Activated CD8-positive, alpha-beta memory T cell treated with anti-CD3 and anti-CD28 coated beads, Interleukin-2, amount 50 U/mL, for 1 hour (primary cell): ENCODE data around the gene SFXN1.

Experiments
- DNase-seq: peaks from one replicate; pipeline ENCODE4 v3.0.0-alpha.2; 2020; ENCODE audit errors: extremely low read depth

The SFXN1 gene

DNA sequence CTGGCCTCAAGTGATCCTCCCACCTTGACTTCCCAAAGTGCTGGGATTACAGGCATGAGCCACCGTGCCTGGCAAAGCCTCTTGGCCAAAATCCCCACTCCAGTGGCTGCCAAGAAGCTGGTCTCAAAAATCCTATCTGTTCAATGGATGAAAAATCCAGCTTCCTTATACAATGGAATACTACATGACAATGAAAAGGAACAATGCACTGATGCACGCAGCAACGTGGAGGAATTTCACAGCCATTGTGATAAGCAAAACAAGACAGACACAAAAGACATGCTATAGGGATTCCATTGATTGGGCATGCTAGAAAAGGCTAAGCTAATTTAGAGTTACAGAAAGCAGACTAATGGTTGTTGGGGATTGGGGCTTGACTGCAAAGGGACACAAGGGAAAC lies 13.1 kb upstream of the SFXN1 start:
- DNase-seq, result no peak

DNA sequence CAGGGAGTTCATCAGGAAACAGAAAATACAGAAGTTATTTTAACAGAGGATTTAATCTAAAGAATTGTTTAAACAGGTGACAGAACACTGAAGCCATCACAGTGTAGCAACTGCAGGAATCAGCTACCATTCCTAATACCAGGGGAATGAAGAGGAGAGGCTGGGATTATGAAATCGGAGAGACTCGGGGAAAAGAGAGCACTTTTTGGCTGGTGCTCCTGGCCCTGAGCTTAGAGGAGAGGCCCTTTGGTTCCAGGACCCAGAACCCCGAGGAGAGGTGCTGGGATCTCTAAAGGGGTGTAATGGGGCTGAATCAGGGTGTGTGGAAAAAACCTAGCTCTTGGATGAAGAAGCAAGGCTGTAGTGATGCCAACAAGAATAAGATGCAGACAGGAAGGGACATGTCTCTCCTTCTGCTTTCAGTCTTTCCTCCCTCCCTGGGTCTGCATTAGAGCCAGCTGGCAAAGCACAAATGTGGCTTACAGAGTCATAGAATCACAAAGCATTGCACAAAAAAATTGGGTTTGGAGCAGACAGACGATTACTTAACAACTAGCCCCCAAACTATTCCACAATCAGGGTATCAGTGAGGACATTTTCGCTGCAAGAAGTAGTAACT lies 11.6 kb upstream of the SFXN1 start:
- DNase-seq, result no peak

DNA sequence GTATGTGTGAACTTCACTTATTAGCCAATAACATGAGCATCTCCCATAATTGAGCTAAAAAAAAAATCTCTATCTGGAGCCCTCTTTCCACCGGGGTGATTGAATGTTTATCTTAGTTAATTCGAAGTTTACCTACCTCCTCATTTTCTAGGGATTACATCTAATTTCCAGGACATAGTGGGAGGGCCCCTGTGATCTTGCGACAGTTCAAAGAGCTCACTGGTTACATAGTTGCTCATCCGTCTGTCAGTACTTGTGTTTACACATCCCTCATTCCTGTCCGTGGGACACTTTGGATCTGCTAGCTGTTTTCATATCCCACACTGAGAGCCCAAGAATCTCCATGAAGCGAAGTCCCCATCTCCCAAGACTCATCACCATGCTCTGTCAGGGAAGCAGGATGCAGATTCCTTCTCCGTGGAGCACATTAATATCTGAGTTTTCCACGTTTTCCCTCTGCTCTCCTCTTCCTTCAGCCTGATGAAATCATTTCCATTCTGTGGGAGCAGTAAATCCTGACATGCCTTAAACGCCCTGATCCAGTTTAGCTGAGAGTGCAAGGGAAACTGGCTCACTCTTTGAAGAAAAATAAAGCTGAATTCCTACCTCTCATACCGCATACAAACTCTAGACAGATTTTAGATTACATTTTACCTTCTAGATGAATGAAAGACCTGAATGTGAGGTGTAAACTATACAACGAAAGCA lies 10.2 kb upstream of the SFXN1 start:
- no peak for DNase-seq

DNA sequence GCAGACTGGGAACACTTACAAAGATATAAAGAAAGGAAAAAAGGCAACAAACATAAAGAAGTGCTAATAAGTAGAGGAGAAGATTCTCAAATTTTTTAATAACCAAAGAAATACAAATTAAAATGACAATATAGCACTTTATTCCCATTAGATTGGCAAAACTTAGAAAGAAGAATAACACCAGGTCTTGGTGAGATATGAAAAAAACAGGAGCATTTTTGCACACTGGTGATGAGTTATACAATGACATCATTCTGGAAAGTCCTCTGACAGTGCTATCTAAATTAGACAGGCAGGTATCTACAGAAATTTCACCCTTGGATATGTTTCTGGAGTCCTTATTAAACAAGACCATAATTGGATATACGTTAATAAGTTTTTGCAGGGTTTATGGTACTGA lies 9.5 kb upstream of the SFXN1 start:
- DNase-seq, result no peak

DNA sequence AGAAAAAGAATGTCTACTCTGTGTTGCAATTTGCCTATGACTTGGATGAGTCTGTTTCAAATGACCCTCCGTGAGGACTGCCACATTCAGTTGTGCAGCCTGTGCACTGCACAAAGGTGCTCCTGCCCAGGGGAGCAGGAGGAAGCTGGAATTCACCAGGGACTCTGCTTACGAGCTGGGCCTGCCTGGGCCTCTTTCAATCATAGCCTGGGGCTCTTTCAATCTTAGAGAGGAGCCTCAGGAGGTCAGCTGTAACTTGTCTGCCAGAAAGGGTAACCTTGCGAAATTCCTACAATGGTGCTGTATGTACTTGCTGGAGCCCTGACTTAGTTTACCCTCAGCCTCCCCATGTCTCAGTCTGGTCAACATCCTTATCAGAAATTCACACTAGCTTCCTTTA lies 8.4 kb upstream of the SFXN1 start:
- DNase-seq, result no peak

DNA sequence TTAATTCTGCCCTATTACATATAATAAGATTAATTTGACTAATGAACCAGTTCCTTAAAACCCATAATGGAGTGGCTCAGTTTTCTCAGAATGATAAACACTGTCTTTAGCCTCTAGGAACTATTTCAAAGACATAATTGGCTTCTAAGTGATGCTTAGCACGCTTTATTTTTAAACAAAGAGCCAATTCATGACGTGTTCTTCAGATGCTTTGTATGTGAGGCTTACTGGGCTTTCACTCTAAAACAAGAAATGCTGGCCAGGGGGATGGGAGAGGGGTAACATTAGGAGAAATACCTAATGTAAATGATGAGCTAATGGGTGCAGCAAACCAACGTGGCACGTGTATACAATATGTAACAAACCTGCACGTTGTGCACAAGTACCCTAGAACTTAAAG lies 7.6 kb upstream of the SFXN1 start:
- DNase-seq, result no peak

DNA sequence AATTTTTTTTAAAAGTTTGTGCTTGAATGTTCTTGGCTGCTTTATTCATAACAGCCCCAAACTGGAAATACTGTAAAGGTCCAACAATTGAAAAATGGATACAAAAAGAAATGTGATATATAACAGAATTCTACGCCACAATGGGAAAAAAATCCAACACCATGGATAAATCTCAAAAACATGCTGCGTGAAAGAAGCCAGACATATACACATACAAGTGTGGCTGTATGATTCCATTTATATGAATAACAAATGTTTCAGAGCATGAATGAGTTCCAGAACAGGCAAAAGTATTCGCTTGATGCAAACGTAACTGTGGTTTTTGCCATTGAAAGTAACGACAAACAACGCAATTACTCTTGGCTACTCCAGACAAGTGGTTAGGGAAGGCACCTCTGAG lies 7.2 kb upstream of the SFXN1 start:
- no peak for DNase-seq

DNA sequence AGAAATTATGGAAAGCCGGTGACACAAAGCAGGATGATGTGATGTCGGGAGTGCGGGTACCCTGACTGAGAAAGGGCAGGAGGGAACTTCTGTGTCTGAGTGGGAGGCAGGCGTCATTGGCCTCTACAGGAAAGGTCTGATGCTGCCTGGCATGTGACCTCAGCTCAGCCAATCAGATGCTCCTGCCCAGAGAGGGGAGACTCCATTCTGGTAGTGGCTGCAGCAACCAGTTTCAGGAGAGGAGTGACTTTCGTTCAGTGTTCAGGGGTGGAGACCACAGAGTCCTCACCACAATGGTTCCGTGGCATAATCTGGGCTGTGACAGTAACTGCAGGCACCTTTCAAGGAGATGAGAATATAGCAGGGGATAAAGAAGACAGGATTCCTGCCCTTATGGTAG lies 6.7 kb upstream of the SFXN1 start:
- DNase-seq, result no peak

DNA sequence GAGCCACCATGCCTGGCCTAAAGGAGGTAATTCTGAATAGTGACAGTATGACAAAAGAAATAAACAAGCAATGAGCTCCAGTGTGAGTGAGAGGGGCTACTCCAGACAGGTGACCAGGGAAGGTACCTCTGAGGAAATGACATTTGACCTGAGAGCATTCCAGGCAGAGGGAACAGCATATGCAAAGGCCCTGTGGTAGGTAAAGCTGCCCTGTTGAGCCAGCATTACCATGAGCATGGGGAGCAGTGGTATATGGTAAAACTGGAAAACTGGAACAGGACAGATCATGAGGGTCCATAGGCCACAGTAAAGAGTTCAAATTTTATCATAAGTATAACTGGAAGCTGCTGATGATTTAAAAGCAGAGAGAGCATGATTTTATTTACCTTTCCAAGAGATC lies 6.0 kb upstream of the SFXN1 start:
- DNase-seq, result no peak

DNA sequence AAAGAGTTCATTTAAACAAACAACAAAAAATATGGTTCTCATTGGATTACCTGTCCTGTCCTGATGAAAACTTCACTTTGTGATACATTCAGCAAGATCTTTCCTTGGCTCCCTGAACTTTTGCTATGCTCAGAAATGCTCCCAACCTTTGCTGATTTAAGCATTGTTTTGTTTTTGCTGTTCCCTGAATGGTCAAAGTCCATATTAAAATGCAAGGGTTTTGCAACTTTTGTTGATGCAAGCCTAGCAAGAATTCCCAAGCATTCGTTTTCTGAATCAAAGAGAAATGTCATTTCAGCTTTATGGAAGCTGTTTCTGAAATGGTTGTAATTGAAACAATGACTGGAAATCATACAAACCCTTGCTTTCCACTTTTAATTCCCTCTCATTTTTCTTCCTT lies 3.1 kb upstream of the SFXN1 start:
- DNase-seq, result no peak

DNA sequence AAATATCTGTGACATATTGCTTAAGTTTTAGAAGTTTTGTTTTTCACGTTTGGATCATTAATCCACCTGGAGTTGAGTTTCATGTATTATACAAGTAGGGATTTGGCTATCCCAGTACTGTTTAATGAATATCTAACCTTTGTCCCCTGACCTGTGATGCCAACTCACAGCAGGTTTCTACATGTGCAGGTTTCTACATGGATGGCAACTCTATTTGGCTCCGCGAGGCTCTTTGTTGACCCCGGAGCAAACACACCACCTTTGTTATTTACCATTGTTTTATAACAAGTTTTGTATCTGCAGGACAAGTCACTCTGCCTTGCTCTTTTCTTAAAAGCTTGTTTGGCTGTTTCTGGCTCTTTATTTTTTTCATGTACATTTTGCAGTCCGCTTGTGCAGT lies 920 bp upstream of the SFXN1 start:
- no peak for DNase-seq

DNA sequence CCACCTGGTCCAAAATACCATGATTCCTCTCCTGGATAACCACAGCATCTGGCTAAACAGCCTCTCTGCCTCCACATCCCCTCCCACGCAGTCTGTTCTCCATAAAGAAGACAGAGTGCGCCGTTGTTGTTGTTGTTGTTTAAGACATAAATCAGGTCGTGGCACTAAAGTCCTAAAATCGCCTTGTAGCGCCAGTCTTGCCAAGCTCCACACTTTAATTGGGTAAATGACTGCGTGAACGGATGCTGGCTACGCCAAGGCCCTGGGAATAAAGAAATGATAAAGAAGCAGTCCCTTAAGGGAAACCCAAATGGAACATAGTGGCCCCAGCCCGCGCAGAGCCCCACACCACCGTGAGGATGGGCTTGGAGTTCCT lies 364 bp upstream of the SFXN1 start:
- DNase-seq, result no peak

DNA sequence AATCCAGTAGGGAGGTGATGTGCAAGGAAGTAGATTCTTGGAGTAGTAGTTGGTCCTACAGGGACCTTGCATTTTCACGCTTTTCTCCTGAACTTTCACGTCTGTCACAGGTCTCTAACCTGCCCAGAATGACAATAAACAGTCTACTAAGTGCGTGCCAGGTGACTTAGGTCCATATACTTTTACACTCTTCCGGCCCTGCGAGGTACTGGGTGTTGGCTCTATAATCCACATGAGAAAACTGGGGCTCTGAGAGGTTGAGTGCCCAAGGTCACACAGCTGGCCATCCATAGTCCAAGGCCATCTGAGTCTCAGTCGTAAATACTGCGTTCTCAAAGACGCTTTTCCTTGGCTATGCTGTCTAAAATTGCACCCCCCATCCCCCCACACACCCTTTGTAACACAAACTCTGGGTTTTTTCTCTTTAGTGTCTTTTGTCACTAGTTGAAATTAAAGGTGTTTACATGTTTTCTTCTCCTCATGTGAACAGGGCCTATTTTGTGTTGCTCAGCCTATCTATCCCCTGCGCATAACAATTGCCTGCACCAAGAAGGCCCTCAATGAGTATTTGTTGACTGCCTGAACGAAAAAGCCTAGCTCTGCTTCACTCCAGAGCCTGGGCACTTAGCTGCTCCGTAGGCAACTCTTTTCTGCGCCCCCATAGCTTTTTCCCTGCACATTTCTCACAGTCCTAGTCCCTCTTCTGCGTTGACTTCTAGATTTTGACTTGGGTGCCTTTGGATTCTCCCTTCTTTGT lies 943 bp downstream of the SFXN1 start:
- no peak for DNase-seq

DNA sequence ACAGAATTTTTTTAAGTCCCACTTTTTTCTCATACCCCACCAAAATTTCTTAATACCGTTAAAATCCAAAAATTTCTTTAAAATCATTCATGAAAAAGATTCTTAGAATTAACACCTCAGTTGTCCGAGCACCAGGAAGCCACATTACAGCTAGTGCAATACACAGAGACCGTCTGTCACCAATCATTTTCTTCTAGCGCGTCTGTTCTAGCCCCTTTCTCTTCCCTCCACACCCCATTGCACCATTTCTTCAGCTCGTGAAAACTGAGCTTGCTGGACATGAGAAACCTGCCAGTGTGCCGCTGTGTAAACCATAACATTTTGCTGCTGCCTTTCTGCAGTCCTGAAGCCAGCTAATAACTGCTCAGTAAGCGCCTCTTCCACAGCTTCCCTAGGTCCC lies 5.0 kb downstream of the SFXN1 start:
- DNase-seq, result no peak

DNA sequence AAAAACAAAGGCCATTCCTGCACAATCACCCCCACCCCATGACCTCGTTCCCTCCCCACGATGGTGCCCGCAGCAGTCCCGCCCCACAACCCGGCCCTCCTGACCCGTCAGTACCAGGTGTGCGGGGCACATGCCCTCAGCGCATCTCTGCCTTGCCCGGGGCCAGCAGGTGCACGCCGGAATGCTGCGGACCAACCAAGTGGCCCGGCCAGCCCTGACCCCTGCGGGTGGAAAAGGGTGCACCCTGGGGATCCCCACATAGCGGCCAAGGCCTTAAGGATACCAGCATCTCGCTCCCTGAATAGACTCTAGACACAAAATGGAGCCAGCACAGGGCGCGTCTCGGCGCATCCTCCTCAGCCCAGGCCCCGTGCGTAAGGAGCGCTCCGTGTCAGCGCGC lies 6.0 kb downstream of the SFXN1 start:
- no peak for DNase-seq

DNA sequence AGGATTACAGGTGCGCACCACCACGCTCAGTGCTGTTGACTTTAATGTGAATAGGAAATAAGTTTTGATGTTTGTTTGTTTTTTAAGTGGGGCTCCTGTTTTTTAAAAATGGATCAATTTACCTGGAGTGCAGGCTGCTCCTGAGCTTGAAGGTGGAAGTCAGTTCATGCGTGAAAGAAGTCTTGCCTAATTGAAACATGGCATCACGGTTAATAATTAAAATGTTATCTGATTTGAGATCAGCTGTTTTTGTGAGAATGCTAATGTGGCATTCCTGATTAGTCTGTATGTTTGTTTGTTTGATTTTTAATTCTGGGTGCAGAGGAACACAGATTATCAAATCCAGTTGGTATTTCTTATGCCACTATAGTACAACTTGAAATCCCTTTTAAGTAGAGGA lies 6.5 kb downstream of the SFXN1 start:
- DNase-seq, result no peak

DNA sequence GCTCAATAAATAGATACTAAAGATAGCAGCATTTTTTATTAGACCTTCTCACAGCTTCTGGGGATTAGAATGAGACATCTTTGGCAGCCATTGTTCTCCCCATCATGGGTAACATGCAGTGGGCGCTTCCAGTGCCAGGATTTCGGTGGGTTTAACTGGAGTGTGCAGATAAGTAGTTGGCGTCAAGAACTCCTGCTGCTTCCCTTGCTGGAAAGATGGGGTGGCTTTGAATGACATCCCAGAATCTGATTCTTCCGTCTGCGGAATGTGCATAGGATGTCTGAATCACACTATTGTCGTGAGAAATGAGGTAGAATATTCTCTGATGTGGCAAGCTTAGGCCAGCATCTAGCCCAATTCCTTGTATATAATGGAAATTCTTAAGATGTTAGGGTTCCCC lies 7.3 kb downstream of the SFXN1 start:
- no peak for DNase-seq

DNA sequence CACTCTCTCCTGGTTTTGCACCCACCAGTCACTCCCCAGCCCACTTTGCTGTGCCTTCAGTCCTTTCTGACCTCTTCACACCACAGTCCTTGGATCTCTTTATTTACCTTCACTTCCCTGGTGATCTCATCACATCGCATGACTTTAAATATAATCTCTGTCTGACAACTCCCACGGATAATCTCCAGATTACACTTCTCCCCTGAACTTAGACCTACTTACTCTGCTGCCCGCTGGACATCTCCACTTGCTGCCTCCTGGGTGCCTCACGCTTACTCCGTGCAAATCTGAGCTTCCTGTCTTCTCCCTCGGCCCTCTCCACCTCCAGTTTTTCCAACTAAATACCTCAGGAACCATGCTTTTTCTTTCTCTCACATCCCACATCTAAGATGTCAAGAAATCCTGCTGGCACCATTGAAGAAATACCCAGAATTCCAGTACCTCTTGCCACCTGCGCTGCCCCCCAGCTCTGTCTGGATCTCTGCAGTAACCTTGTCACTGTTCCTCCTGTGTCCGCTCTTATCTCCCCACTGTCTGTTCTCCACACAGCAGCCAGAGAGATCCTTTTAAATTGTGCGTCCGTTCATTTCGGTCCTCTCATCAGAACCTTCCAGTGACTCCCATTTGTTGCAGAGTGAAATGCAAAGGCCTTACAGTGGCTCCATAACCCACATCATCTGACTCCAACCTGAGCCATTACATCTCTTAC lies 9.3 kb downstream of the SFXN1 start:
- no peak for DNase-seq

DNA sequence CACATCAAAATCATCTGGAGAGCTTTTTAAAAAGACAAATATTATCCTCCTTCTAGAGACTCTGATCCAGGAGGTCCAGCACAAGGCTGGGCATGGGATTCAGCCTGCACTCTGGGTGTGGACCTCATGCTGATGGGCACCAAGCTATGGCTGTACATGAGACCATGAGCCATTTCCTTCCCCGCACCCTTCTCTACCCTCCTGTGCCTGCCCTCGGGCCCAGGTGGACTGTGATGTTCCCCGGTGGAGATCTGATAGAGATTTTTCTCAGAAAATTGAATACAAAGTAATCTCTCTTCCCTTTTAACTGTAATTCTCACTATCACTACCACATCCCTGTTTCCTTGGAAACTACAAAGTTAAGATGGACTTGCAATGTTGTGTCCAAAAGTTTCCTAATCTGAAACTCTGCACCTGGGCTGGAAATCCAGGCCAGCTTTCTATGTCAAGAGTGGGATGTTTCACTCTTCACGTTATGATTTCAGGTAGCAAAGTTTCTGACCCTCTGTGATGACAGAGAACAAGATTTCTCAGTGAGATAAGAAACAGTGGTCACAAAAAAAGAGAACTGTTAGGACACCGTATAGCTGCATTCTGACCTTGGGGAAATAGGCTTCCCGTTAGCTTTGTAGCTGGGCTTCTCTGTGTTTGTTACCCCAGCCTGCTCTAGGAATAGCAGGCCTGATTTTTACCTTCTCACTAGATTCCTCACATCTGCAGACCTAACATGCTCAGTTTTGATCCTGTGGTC lies 11.5 kb downstream of the SFXN1 start:
- no peak for DNase-seq

DNA sequence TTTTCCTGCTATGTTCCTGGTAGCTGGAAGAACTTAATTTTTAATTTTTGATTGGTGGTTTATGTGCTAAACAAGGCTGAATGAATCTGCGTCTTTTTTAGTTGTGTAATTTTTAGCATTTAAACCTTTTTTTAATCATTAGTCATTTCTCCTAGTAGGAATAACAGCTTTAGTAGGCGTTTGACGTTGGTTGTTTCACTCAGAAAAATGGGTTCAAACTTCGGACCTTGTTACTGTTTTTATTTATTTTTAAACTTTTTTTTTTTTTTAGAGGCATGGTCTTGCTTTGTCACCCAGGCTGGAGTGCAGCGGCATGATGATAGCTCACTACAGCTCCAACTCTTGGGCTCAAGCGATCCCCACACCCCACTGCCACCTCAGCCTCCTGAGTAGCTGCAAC lies 12.9 kb downstream of the SFXN1 start:
- DNase-seq, result no peak

DNA sequence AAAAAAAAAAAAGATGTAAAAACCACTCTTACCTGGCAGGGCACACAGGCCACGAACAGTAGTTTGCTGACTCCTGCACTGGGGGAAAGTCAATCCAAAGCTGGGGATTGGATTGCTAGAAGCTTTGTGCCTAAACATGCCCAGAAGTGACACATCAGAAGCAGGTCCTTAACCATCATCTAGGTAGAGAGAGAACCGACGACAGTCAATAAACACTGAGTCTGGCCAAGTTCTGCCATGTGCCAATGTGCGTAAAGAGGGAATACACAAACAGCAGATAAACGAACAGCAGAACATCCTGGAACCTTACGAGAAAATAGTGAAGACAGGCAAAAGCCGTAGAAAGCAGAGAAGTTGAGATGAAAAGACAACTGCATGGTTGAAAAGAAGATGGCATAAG lies 14.9 kb downstream of the SFXN1 start:
- no peak for DNase-seq

DNA sequence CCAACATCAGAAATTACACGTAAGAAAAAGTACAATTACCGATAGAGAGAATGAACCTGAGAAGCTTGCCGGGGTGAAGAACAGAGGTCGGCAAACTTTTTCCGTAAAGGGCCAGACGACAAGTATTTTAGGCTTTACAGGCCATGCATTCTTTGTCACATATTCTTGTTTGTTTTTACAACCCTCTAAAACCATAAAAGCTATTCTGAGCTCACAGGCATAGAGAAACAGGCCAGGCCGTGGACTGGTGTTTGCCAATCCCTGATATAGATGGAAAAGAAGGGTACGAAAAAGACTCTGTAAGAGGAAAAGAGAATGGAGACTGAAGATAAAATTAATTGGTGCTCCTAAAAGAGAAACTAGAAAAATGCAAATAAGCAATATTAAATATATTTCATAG lies 15.4 kb downstream of the SFXN1 start:
- DNase-seq, result no peak
